ENCODE results near the gene HIBADH.

DNA sequence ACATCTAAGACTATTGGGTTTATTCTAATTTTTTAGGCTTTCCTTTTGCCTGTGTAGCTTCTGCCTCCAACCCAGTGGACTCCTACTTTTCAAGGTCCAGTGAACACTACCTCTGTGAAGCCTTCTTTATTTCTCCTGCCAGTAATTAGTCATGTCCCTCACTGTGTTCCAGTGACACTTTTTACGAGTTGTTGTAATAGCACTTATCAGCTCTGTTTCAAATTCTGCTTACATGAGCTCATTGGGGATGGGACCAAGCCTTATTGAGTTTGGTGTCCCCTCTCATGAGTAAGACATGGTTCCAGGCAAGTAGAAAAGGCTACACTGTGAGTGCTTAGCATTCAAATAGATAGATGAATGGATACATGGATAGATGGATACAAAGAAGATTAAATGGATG, 184.6 kb downstream of the HIBADH start:
- no peak for TF ChIP-seq ZFP3 (CRISPR knock-in tag; IDR thresholded peaks at IDR 0.05)
- TF ChIP-seq ISL1 (CRISPR knock-in tag; IDR thresholded peaks at IDR 0.05), result no peak
- TF ChIP-seq, protein P1, sequence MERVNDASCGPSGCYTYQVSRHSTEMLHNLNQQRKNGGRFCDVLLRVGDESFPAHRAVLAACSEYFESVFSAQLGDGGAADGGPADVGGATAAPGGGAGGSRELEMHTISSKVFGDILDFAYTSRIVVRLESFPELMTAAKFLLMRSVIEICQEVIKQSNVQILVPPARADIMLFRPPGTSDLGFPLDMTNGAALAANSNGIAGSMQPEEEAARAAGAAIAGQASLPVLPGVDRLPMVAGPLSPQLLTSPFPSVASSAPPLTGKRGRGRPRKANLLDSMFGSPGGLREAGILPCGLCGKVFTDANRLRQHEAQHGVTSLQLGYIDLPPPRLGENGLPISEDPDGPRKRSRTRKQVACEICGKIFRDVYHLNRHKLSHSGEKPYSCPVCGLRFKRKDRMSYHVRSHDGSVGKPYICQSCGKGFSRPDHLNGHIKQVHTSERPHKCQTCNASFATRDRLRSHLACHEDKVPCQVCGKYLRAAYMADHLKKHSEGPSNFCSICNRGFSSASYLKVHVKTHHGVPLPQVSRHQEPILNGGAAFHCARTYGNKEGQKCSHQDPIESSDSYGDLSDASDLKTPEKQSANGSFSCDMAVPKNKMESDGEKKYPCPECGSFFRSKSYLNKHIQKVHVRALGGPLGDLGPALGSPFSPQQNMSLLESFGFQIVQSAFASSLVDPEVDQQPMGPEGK (CRISPR knock-in tag; IDR thresholded peaks at IDR 0.05; ENCODE audit: borderline replicate concordance), result no peak
- TF ChIP-seq RARB (CRISPR knock-in tag; IDR thresholded peaks at IDR 0.05), result no peak
- TF ChIP-seq, protein P2, sequence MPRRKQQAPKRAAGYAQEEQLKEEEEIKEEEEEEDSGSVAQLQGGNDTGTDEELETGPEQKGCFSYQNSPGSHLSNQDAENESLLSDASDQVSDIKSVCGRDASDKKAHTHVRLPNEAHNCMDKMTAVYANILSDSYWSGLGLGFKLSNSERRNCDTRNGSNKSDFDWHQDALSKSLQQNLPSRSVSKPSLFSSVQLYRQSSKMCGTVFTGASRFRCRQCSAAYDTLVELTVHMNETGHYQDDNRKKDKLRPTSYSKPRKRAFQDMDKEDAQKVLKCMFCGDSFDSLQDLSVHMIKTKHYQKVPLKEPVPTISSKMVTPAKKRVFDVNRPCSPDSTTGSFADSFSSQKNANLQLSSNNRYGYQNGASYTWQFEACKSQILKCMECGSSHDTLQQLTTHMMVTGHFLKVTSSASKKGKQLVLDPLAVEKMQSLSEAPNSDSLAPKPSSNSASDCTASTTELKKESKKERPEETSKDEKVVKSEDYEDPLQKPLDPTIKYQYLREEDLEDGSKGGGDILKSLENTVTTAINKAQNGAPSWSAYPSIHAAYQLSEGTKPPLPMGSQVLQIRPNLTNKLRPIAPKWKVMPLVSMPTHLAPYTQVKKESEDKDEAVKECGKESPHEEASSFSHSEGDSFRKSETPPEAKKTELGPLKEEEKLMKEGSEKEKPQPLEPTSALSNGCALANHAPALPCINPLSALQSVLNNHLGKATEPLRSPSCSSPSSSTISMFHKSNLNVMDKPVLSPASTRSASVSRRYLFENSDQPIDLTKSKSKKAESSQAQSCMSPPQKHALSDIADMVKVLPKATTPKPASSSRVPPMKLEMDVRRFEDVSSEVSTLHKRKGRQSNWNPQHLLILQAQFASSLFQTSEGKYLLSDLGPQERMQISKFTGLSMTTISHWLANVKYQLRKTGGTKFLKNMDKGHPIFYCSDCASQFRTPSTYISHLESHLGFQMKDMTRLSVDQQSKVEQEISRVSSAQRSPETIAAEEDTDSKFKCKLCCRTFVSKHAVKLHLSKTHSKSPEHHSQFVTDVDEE (CRISPR knock-in tag; IDR thresholded peaks at IDR 0.05), result no peak
- TF ChIP-seq, protein P3, sequence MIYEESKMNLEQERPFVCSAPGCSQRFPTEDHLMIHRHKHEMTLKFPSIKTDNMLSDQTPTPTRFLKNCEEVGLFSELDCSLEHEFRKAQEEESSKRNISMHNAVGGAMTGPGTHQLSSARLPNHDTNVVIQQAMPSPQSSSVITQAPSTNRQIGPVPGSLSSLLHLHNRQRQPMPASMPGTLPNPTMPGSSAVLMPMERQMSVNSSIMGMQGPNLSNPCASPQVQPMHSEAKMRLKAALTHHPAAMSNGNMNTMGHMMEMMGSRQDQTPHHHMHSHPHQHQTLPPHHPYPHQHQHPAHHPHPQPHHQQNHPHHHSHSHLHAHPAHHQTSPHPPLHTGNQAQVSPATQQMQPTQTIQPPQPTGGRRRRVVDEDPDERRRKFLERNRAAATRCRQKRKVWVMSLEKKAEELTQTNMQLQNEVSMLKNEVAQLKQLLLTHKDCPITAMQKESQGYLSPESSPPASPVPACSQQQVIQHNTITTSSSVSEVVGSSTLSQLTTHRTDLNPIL (CRISPR knock-in tag; IDR thresholded peaks at IDR 0.05; ENCODE audit: low read depth), result no peak
- TF ChIP-seq OSR1 (CRISPR knock-in tag; IDR thresholded peaks at IDR 0.05), result no peak
- TF ChIP-seq TCF4 (CRISPR knock-in tag; IDR thresholded peaks at IDR 0.05; ENCODE audit: borderline replicate concordance), result no peak

Measured in SK-N-SH treated with all-trans-retinoic acid at 6 μM for 48 hours (cell line).